HG02973 (cell line): ENCODE results near the gene IQCB1.
"Not testable (repeated sequence)": the region's sequence is repeated elsewhere in the genome, so short reads cannot be mapped to it uniquely, and the experiment has no call there.

Experiments
- ATAC-seq: cut with Tn5 transposase; IDR thresholded peaks from one replicate; pipeline ENCODE4 v1.9.1; 2021; ENCODE audit warnings: moderate library complexity; ENCODE audit not compliant: unreplicated experiment

IQCB1 gene

DNA sequence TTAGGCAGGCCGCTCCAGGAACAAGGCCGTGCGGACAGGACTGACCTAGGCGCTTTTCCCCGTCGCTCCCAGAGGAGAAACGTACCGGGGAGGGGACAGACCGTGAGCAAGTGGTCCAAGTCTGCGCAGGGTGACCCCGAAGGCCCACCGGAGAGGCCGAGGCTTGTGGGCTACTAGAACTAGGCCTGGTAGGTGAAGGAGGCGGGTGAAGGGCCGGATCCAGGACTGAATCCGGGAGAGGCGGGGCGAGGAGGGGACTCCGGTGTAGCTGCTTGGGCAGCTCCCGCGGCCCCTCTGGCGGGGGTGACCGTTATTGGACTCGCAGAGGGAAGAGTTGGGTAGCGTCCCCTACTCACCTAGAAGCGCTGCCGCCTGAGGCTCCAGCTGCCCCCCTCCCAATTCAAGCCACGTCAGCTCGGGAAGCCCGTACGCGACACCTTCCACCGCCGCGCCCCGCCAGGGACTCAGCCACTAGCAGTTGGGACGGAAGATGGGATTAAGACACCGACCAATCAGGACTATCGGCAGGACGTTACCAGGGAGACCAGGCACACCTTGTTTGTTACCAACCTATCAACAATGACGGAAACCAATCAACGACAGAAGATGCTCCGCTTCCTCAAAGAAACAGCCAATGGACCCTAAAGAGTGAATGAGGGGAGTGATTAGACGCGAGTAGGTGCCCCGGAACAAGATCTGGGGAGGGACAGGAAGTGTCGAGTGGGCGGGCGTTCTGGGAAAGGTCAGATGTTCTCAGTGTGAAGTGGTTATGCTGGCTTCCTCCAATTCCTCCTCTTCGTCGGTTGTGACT, 85.4 kb downstream of the IQCB1 start, which contains the start of gene GOLGB1:
Gene GOLGB1, minus strand, starts transcription at position 466 of the 811 bp plus-strand sequence. CDS start 18,770 bp downstream, outside the sequence.
- peak; percentile 93 for ATAC-seq

DNA sequence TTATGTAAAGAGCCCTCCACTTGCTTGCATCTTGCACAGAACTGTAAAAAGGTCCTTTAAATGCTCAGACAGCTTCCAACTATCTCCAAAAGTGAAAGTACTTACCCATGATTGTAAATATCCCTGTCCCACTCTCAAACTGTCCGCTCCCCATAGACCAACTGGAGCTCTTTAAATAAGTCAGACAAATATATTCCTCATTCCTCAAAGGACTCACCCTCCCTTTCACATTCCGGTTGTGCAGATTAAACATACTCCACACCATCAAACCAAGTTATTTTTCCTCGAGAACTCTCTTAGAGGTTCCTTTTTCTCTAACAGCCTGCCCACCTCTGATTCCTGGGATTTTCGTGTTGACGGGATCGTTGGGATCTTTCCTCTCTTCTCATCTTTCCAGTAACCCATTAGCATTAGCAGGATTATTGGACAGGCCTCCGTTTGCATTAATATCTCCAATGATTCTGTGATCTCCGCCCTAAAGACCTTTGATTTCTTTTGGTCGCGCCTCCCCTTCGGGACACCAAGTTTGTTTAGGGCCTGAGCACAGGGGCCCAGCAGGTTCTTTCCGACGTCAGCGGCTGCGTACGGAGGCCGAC, 86.1 kb downstream of the IQCB1 start:
- ATAC-seq: no peak

DNA sequence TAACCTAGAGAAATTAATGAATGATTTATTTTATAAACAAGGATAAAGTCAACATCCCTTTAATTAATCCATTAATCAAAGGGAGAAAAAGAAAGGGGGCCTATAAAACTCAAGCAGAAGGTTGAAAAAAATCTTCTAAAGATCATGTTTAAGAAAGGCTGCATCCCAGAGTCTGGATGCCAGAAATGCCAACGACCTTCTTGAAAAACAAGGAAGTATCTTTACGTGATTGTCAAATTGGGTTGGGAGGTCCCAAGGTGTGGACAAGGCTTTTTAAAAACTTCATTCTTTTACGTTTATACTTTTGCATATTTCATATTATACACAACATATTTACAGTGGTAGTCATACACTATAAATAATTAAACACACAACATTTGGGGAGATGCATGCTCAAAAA, 86.9 kb downstream of the IQCB1 start:
- ATAC-seq: no peak

DNA sequence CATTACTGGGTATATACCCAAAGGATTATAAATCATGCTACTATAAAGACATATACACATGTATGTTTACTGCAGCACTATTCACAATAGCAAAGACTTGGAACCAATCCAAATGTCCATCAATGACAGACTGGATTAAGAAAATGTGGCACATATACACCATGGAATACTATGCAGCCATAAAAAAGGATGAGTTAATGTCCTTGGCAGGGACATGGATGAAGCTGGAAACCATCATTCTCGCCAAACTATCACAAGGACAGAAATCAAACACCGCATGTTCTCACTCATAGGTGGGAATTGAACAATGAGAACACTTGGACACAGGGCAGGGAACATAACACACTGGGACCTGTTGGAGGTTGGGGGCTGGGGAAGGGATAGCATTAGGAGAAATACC, 91.8 kb downstream of the IQCB1 start:
- not testable (repeated sequence) for ATAC-seq

DNA sequence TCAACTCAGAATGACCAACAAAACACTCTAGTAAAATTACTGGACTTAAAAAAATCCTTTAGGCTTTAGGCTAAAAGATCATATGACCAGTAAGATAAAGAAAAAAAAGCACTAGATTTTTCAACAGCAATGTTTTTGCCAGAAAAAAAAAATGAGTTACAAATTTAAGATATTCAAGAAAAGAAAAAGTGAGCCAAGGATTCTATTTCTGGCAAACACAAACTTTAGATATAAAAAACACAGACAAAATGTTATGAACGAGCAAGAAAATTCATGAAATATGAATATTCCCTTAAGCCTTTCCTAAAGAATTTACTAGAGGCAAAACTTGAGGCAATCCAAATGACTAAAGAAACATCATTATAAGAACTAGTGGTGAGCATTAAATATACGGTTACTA, 94.0 kb downstream of the IQCB1 start:
- ATAC-seq: no peak

DNA sequence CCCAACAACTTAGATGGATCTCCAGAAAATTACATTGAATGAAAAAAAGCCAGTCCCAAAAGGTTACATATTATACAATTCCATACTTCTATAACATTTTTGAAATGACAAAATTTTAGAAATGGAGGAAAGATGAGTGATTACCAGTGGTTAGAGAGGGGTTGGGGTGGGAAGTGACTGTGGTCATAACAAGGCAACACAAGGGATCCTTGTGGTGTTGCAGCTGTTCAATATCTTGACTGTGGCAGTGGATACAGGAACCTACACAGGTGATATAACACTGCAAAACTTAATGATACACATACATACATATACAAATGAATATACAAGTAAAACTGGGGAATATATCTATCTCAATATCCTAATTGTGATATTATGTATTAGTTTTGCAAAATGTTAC, 95.0 kb downstream of the IQCB1 start:
- no peak for ATAC-seq

DNA sequence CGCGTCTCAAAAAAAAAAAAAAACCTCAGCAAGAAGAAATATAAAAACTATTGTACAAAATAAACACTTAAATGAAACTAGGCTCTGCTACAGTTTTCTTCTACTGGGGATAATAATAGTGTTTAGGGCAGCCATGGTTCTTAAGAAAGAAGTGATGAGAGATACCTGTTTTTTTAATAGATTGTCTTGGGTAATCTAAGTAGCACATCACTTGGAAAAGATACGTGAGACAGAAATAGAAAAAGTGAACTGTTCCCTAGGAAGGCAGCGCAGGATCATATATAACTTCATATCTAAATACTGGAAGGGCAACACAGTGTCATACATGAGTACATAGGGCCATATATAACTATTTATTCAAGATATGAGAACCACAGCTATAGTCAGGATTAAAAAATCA, 97.2 kb downstream of the IQCB1 start:
- no peak for ATAC-seq

DNA sequence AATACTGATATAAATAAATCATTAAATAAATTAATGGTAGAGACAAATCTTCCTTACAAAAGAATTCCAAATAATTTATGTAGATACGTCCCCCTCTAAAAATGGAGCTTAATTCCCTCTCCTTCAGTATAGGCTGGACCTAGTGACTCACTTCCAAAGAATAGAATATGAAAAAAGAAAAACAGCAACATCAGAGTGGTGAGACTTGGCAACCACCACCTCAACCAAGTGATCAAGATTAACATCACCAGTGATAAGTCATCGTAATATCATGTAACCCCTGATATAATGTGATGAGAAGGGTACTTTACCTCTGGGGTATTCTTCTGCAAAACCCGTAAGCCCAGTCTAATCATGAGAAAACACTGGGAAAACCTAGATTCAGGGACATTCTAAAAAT, 98.7 kb downstream of the IQCB1 start:
- no peak for ATAC-seq

DNA sequence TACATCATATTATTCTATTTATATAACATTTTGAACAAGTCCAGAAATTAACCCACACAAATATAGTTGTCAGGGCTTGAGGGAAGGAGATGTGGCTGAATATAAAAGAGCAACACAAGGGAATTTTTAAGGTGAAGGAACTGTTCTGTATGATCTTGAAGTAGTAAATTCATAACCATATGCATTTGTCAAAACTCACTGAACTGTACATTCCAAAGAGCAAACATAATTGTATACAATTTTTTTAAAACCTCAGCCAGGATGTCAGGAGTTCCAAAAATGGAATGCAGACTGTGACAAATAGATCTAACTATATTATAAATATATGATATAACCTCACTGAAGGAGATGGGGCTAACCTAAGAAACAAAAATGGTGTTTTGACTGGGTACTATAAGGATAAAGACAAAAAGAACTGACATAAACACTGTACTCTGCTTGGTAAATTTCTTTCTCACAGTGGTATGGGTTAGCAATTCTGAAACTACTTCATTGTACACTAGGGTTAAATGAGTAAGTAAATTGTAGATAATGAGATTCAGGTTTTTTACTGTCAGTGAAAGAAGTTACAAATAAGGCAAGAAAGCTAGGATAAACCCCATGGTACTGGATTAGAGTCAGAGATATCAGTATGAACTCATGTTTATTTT, 99.7 kb downstream of the IQCB1 start:
- ATAC-seq: peak; percentile 98

DNA sequence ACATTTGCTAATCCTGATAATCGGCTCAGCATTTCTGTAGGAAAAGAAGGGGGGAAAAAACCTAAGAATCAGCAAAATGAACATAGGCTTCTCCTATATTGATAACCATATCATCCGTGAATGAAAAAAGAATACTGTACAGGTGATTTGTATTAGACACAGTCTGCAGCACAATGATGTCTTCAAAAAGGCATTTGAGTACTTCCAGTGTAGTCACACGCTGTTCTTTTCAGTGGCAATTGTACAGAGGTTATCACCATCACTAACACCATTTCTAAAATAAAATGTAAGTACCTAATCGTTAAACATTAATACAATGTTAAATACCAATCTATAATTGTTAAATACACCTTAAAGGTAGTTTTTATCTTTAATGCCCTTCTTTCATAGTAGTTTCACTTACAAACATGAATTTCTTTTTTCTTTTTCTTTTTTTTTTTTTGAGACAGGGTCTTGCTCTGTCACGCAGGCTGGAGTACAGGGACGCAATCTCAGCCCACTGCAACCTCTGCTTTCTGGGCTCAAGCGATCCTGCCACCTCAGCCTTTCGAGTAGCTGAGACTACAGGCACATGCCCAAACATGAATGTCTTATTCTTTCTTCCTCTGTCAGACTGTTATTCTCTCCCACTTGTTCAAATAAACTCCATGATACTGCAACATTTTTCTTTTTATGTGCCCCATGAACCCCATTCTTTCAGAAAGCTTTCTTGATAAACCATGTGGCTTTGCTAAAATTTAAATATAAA, 103.7 kb downstream of the IQCB1 start:
- ATAC-seq: no peak

DNA sequence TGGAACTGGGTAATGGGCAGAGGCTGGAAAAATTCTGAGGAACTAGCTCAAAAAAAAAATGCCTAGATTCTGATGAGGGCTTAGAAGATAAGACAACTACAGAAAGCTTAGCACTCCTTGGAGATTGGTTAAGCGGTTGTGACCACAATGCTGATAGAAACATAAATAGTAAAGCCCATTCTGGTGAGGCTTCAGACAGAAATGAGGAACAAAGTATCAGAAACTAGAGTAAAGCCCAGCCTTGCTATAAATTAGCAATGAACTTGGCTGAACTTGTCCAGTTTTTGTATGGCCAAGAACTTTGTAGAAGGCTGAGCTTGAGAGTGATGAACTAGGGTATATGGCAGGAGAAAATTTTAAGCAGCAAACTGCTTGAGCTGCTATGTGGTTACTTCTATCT, 110.7 kb downstream of the IQCB1 start:
- ATAC-seq: peak; percentile 95

DNA sequence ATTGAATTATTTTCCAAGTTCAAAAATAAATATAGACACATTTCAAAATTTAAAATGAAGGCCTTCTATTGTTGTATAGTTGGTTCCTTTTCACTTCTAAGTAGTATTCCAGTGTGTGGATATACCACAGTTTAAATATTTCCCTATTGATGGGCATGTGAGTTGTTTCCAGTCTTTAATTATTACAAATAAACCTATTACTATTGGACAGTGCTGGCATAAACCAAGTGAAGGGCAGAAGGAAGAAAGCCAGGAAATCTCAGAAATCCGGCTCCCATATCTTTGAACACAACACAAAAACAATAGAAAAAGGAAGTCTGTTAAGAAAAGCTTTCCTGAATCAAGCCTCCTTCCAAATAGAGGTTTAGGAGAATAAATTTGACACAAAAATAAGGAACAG, 111.4 kb downstream of the IQCB1 start:
- ATAC-seq: no peak

DNA sequence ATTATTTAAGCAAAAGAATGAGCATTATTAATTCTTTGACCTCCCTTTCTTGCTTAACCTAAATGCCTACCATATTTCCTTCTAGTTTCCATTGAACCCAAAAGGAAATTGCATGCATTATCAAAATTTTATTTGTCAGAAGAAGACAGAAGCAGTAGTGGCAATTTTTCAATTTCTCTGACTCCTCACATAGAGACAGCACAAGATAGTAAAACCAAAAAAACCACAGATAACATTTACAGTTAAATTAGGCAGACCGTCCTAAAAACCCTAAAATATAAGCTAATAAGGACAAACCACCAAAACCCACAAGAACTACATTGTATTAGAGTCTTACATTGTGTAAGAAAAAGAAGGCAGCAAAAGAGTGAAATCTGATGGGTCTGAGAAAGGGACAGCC, 112.4 kb downstream of the IQCB1 start:
- no peak for ATAC-seq

DNA sequence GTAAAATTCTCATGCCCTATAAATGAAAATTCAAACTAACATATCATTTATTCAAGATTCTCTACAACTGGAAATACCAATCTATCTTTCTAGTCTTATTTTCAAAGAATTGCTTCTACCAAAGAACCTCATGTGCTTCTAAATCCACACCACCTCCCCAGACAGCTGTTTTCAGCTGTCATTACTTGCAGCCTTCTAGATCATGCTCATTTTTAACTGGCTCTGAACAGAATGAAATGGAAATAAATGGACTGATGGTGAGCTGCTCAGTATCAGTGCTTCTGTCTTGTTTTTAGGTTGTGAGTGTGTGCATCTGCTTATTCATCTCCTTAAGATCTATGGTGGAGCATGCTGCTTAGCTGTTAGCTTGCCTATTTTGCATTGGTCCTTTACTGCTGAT, 114.7 kb downstream of the IQCB1 start:
- no peak for ATAC-seq
